ENCODE results near the gene TTC27.

The TTC27 gene

GRCh38 chr2:32758232-32758631, 130.4 kb downstream of the TTC27 start:
- DNase-seq, result no peak

DNA sequence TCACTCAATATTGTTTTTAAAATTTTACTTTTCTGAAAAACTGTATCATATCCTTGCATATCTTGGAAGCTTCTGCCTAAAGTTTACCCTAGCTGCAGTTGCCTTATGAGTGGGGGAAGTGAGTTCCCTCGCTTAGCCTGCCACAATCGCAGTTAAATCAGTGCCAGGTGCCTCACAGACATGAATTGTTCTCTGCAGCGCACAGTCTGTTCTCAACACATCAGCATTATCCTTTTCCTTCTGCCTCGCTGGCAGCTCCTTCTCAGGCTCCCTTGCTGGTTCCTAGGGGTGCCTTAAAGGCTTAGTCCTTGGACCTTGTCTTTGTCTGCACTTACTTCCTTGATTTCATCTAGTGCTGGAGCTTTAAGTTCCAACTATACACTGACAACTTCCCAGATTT, 132.8 kb downstream of the TTC27 start:
- DNase-seq, result no peak

GRCh38 chr2:32768387-32769174, 140.7 kb downstream of the TTC27 start:
- DNase-seq, result no peak

- DNase-seq, result no peak
These were observed 142.5 kb downstream of the TTC27 start for GRCh38 chr2:32770360-32770759.

- DNase-seq, result no peak
These were observed 145.0 kb downstream of the TTC27 start for GRCh38 chr2:32772638-32773447.

DNA sequence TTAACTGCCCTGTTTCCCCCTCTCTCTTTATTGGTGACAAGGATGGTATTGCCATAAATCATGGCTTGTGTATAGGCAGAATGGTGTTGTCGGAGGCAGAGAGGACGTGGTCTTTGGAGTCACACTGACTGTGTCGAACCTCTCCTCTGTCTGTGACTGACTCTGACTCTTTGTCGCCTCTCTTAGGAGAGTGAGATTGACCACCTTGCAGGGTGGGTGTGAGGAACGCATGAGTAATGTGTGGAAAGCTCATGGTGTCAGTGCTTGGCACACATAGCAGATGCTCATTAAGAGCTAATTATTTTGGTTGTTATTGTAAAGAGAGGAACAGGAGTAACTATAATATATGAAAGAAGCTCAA, 145.6 kb downstream of the TTC27 start:
- no peak for DNase-seq

- no peak for DNase-seq
These were observed 148.1 kb downstream of the TTC27 start for GRCh38 chr2:32775954-32776353.

GRCh38 chr2:32777714-32778113, 149.9 kb downstream of the TTC27 start:
- DNase-seq, result no peak

DNA sequence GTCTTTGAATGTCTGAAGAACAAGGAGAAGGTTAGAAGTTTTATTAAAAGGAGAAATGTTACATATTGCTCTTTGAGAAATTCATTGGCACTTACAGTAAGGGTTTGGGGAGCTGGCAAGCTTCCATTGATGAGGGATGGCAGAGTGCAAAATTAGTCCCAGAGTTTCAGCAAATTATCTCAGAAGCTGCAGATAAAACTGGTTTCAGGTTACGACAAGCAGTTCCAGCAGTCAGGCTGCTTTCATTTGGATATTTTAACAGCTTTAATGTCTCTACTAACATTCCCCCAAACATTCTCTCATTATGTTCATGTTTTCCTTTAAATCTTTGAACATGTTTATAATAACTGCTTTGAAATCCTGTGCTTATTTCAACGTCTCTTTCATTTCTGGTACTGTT, 153.1 kb downstream of the TTC27 start:
- DNase-seq, result no peak

GRCh38 chr2:32783469-32783868, 155.6 kb downstream of the TTC27 start:
- DNase-seq, result no peak

DNA sequence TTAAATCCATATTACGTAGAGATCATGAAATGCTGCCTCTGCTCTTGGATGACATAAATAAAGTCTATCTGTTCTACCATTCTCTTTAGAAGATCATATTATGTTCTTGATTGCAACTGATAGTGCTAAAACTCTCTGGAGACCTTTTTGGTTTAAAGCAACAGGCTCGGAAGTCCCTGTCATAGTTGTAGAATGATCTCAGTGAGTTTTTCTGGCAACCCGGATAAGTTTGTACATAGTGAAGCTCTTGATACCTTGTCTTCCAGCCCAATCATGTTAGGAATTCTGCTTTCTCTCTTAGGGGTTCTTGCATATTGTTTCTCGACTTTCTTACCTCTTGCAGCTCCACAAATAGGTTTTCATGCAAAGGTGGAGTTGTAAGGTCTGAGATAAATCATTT, 156.1 kb downstream of the TTC27 start:
- DNase-seq, result no peak

- DNase-seq, result no peak
These were observed 159.4 kb downstream of the TTC27 start for GRCh38 chr2:32787207-32787606.

- no peak for DNase-seq
These were observed 160.3 kb downstream of the TTC27 start for GRCh38 chr2:32788114-32788513.

GRCh38 chr2:32792416-32792815, 164.6 kb downstream of the TTC27 start:
- DNase-seq, result no peak

DNA sequence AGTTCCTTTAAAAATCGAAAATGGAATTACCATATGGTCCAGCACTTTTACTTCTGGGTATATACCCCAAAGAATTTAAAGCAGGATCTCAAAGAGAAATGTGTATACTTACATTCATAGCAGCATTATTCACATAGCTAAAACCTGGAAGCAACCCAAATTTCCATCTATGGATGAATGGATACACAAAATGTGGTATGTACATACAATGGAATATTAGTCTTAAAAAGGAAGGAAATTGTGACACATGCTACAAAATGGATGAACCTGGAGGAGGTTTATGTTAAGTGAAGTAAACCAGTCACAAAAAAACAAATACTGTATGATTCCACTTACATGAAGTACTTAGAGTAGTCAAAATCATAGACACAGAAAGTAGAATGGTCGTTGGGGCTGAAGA, 171.0 kb downstream of the TTC27 start:
- no peak for DNase-seq

- no peak for DNase-seq
These were observed 173.9 kb downstream of the TTC27 start for GRCh38 chr2:32801741-32802140.

- no peak for DNase-seq
These were observed 175.0 kb downstream of the TTC27 start for GRCh38 chr2:32802877-32803276.

- no peak for DNase-seq
These were observed 176.4 kb downstream of the TTC27 start for GRCh38 chr2:32804205-32804604.

DNA sequence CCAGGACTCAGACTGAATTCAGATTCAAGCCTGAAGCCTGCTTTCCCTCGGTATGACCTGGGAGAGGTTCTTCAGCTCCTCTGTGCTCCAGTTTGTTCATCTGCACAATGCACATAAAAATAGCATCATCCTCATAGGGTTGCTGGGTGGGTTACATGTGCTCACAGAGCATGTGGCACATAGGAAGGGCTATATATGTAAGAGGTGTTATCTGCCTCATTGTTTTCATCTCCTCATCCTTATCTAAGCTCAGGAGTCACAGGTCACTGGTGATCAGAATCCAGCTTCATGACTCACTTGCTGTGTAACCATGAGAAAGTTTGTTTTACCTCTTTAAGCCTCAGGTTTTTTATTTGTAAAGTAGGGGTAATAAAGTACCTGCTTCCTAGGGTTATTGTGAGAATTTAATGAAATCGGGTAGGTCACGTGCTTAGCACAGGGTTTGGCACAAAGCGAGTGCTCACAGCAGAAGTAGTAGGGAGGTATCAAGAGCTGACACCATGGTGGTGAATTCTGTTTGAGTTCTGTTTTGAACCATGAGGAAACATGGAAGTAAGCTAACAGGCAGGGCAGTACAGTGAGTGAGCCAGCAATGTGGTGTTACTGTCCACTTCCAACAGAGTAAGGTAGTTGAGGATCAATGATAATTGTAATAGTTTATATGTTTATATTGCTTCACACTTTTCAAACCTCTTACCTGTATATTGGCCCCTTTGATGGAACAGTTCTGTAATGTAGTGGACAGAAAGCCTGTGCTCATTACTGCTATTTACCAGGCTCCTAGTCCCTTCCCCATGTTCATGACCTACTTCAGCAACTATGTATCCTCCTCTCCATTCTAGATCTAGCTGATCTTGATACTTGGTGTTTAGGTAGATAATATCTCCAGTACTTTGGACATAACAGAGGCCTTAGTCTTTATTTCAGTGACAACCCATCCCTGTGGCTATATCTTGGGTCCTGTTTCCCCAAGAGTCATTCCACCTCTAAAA, 177.6 kb downstream of the TTC27 start:
- DNase-seq, result no peak

DNA sequence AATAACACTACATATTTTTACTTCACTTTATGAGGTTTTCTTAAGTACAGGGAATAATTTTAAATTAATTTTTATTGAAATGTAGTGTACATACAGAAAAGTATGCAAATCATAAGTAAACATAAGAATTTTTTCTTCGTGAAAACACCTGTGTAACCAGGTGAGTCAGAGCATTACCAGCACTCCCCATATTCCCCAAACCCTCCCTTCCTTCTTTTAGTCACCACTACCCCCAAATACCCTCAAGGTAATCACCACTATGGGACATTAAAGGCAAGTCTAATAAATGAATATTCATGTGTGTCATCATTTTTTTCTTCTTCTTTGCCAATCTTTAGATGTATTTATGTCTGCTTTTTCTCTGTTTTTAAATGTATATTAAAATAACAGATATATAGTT, 179.0 kb downstream of the TTC27 start:
- no peak for DNase-seq

DNA sequence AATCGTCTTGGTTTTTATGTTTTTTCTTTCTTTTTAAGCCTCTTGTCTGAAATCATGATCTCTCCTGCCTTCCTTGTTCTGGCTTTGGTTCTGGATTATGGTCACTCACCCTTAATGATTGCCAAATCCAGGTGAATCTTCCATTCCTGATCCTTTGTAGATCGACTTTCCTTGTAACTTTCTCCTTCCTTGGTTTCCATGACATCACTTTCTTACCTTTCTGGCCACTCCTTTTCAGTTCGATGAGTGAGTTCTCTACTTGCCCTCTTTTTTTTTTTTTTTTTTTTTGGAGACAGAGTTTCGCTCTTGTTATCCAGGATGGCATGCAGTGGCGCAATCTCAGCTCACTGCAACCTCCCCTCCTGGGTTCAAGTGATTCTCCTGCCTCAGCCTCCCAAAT, 179.8 kb downstream of the TTC27 start:
- DNase-seq, result no peak

DNA sequence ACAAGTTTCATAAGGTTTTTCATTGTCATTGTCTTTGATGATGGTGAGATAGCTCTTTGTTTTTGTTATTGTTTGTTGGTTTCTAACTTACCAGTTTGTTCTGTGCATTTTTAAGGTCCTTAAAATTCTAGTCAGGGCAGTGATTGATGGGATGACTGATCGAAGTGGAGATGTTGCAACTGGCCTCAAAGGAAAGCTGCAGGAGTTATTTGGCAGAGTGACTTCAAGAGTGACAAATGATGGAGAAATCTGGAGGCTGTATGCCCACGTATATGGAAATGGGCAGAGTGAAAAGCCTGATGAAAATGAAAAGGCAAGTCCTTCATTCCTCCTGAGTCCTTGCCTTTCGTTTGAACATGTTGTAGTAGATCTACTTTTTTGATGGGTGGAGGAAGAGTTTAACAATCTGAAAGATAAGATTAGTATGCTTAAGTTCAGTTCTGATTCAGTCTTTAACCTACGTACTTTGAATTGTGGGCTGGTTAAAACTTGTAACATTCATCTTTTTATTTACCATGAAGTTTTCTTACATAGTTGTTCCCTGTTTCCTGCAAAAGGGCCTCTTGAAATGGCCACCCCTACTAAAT, 183.2 kb downstream of the TTC27 start:
- DNase-seq, result no peak

DNA sequence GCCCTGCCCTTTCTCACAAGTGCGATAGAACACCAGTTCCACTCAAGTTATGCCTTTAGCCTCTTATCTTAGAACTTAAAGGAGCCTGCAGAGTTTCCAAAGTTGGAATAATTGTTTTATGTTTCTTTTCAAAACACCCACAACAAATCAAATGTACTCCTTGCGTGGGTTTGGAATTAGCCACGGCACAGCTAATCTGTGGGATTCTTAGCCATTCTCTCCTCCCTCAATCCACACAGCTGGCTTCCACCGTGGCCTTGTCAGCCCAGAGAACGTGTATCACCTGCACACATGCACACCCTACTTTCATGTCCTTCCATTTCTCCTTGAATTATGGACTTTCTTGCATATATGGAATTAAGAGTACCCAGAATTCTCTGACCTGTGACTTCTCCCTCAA, 183.8 kb downstream of the TTC27 start:
- no peak for DNase-seq
